GM18870 (cell line): Measurements from ENCODE around the gene TYMS.
"Not testable (repeated sequence)": the region's sequence is repeated elsewhere in the genome, so short reads cannot be mapped to it uniquely, and the experiment has no call there.

ENCODE experiments used
- ATAC-seq: cut with Tn5 transposase; IDR thresholded peaks from one replicate; pipeline ENCODE4 v1.9.1; 2021; ENCODE audit warnings: moderate library complexity; ENCODE audit not compliant: unreplicated experiment

Gene TYMS

GRCh38 chr18:676736-677135 is 19.3 kb downstream of the TYMS start:
- no peak for ATAC-seq

GRCh38 chr18:677145-677544 is 19.7 kb downstream of the TYMS start:
- no peak for ATAC-seq

GRCh38 chr18:677951-678381 is 20.5 kb downstream of the TYMS start:
- no peak for ATAC-seq

GRCh38 chr18:678482-679182 is 21.2 kb downstream of the TYMS start:
- ATAC-seq: no peak

GRCh38 chr18:679516-679915 is 22.1 kb downstream of the TYMS start:
- ATAC-seq: no peak

- ATAC-seq: no peak
Measured at GRCh38 chr18:680392-680791, 22.9 kb downstream of the TYMS start.

- ATAC-seq: no peak
Measured at GRCh38 chr18:681985-682384, 24.5 kb downstream of the TYMS start.

GRCh38 chr18:682416-682815 is 25.0 kb downstream of the TYMS start:
- ATAC-seq: not testable (repeated sequence)

- no peak for ATAC-seq
Measured at GRCh38 chr18:682833-683232, 25.4 kb downstream of the TYMS start.

GRCh38 chr18:683531-683930 is 26.1 kb downstream of the TYMS start:
- no peak for ATAC-seq

- no peak for ATAC-seq
Measured at GRCh38 chr18:685438-685837, 28.0 kb downstream of the TYMS start.

- ATAC-seq: no peak
Measured at GRCh38 chr18:686339-687111, 29.1 kb downstream of the TYMS start.

GRCh38 chr18:688323-688722 is 30.9 kb downstream of the TYMS start:
- no peak for ATAC-seq

GRCh38 chr18:692824-693223 is 35.4 kb downstream of the TYMS start:
- ATAC-seq: no peak

GRCh38 chr18:693466-694187 is 36.2 kb downstream of the TYMS start:
- no peak for ATAC-seq

- no peak for ATAC-seq
Measured at GRCh38 chr18:697012-697411, 39.6 kb downstream of the TYMS start.

- no peak for ATAC-seq
Measured at GRCh38 chr18:697800-698199, 40.3 kb downstream of the TYMS start.

GRCh38 chr18:703213-703967 is 45.9 kb downstream of the TYMS start:
- no peak for ATAC-seq

GRCh38 chr18:706405-706804 is 49.0 kb downstream of the TYMS start:
- no peak for ATAC-seq

- no peak for ATAC-seq
Measured at GRCh38 chr18:708096-708495, 50.6 kb downstream of the TYMS start.

GRCh38 chr18:709771-710170 is 52.3 kb downstream of the TYMS start:
- no peak for ATAC-seq
